K562 (cell line): ENCODE results near the gene AP1G1.

ENCODE experiments used
- EP400 ChIP-seq: fragments of 450-650 bp; IDR thresholded peaks from 2 replicates; pipeline ENCODE4 v1.6.1; 2017; ENCODE audit warnings: antibody characterized with exemption, mild to moderate bottlenecking, moderate library complexity
- FOSL1 ChIP-seq: fragments of 200-800 bp; sonication (Bioruptor generic); conservative IDR thresholded peaks from 2 replicates; pipeline ENCODE4 v1.6.1; 2016; ENCODE audit warnings: missing genetic modification characterization, missing compliant biosample characterization
- TBP ChIP-seq: optimal IDR thresholded peaks from 2 replicates; pipeline ENCODE3; 2011; ENCODE audit warnings: low read depth, low read length, improper control_type of control experiment
- TF ChIP-seq, protein P1 (sequence below): fragments of 450-650 bp; formaldehyde crosslinking; IDR thresholded peaks from 2 replicates; pipeline ENCODE4 v1.4.0; 2022; ENCODE audit warnings: missing genetic modification characterization
- TF ChIP-seq, protein P2 (sequence below): sonication (generic); IDR thresholded peaks from 2 replicates; pipeline ENCODE4 v1.6.1; 2016

DNA sequence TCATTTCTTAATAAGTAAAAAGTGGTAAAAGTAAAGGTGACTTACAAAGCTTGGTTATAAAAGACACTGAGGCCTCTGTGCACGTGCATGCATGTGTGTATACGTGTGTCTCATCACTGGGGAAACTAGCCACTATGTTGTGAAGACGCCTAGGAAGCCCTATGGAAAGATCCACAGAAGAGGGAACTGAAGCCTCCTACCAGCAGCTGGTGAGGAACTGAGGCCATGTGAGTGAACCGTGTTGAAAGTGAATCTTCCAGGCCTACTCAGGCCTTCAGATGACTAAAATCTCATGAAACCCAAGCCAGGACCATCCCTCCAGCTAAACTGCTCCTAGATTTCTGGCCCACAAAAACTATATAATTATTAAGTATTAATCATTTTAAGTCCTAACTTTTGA lies 107.8 kb downstream of the AP1G1 start:
- TF ChIP-seq FOSL1 (tag) = no peak
- TF ChIP-seq, protein P1, sequence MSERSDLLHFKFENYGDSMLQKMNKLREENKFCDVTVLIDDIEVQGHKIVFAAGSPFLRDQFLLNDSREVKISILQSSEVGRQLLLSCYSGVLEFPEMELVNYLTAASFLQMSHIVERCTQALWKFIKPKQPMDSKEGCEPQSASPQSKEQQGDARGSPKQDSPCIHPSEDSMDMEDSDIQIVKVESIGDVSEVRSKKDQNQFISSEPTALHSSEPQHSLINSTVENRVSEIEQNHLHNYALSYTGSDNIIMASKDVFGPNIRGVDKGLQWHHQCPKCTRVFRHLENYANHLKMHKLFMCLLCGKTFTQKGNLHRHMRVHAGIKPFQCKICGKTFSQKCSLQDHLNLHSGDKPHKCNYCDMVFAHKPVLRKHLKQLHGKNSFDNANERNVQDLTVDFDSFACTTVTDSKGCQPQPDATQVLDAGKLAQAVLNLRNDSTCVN = no peak
- no peak for TF ChIP-seq TBP
- TF ChIP-seq, protein P2, sequence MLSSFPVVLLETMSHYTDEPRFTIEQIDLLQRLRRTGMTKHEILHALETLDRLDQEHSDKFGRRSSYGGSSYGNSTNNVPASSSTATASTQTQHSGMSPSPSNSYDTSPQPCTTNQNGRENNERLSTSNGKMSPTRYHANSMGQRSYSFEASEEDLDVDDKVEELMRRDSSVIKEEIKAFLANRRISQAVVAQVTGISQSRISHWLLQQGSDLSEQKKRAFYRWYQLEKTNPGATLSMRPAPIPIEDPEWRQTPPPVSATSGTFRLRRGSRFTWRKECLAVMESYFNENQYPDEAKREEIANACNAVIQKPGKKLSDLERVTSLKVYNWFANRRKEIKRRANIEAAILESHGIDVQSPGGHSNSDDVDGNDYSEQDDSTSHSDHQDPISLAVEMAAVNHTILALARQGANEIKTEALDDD = no peak
- TF ChIP-seq EP400 = no peak
